Measurements from ENCODE around the gene DNAJC6. TPM values are rescaled to one million over a fixed set of nuclear protein-coding genes. Genes with fewer than 3 reads are reported as not detected.

Gene DNAJC6
- total RNA-seq, 2 donors from 2014 or later = 3.7 TPM

- ATAC-seq (ENCODE audit: insufficient number of reproducible peaks, low FRiP score, low read depth) (no peak), DNase-seq (ENCODE audit: low spot score) (no peak)
- Histone ChIP-seq H3K27ac (peak overlapping the region; percentile 93 to 96), H3K36me3 (peaks cover 11% of the 10 kb centered on the region), H3K4me3 (peak overlapping the region; percentile 89), H3K27me3 (replicated peaks; ENCODE audit: insufficient read depth) (no peaks in the 10 kb centered on the region), H3K9me3 (no peaks in the 10 kb centered on the region), H3K4me1 (ENCODE audit: control insufficient read depth in 1 of 2, low read depth in 2 of 2) (peaks cover 15 to 33% of the 10 kb centered on the region in 2 donors)
- no peak for TF ChIP-seq CTCF (IDR thresholded peaks at IDR 0.05)
Observed at GRCh38 chr1:65421351-65422025, 112.1 kb downstream of the DNAJC6 start.

GRCh38 chr1:65422241-65423203 is 113.2 kb downstream of the DNAJC6 start:
- Histone ChIP-seq H3K4me3 (peak overlapping the region; percentile 89), H3K27me3 (replicated peaks; ENCODE audit: insufficient read depth) (no peaks in the 10 kb centered on the region), H3K9me3 (no peaks in the 10 kb centered on the region), H3K36me3 (peaks cover 16% of the 10 kb centered on the region), H3K27ac (peak overlapping the region in 1 of 2 donors; percentile 96), H3K4me1 (ENCODE audit: control insufficient read depth in 1 of 2, low read depth in 2 of 2) (peaks cover 15 to 33% of the 10 kb centered on the region in 2 donors)
- no peak for DNase-seq (ENCODE audit: low spot score)
- ATAC-seq (ENCODE audit: insufficient number of reproducible peaks, low FRiP score, low read depth) = no peak
- no peak for TF ChIP-seq CTCF (IDR thresholded peaks at IDR 0.05)

GRCh38 chr1:65423884-65424572 is 114.7 kb downstream of the DNAJC6 start:
- Histone ChIP-seq H3K4me1 (ENCODE audit: control insufficient read depth in 1 of 2, low read depth in 2 of 2) (peaks cover 15 to 33% of the 10 kb centered on the region in 2 donors), H3K36me3 (peaks cover 16% of the 10 kb centered on the region), H3K27ac (no peak overlapping the region), H3K9me3 (no peaks in the 10 kb centered on the region), H3K27me3 (replicated peaks; ENCODE audit: insufficient read depth) (no peaks in the 10 kb centered on the region), H3K4me3 (no peak overlapping the region)
- ATAC-seq (ENCODE audit: insufficient number of reproducible peaks, low FRiP score, low read depth) = no peak
- DNase-seq (ENCODE audit: low spot score) = no peak
- TF ChIP-seq CTCF (IDR thresholded peaks at IDR 0.05) = no peak

DNA sequence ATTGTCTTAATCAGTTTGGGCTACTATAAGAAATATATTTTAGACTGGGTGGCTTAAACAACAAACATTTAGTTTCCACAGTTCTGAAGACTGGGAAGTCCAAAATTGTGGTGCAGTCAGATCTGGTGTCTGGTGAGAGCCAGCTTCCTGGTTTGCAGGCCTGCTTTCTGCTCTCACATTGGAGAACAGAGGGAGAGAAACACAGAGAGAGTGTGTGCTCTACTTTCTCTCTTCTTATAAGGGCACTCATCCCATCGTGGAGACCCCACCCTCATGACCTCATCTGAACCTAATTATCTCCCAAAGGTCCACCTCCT is 115.2 kb downstream of the DNAJC6 start:
- DNase-seq (ENCODE audit: low spot score) = no peak
- H3K4me3 ChIP-seq = no peak overlapping the region
- H3K36me3 ChIP-seq = peaks cover 16% of the 10 kb centered on the region
- H3K4me1 ChIP-seq (ENCODE audit: control insufficient read depth in 1 of 2, low read depth in 2 of 2) = peaks cover 15 to 32% of the 10 kb centered on the region in 2 donors
- no peaks in the 10 kb centered on the region for H3K27me3 ChIP-seq (replicated peaks; ENCODE audit: insufficient read depth)
- no peak for ATAC-seq (ENCODE audit: insufficient number of reproducible peaks, low FRiP score, low read depth)
- no peak overlapping the region for H3K27ac ChIP-seq
- H3K9me3 ChIP-seq = no peaks in the 10 kb centered on the region
- TF ChIP-seq CTCF (IDR thresholded peaks at IDR 0.05) = no peak

- no peak overlapping the region for H3K27ac ChIP-seq
- no peak for ATAC-seq (ENCODE audit: insufficient number of reproducible peaks, low FRiP score, low read depth)
Observed at GRCh38 chr1:65425006-65425405, 115.7 kb downstream of the DNAJC6 start.

More at GRCh38 chr1:65425006-65425405, 115.7 kb downstream of the DNAJC6 start:
- H3K36me3 ChIP-seq = peaks cover 16% of the 10 kb centered on the region
- H3K27me3 ChIP-seq (replicated peaks; ENCODE audit: insufficient read depth) = no peaks in the 10 kb centered on the region
- H3K4me3 ChIP-seq = no peak overlapping the region
- no peaks in the 10 kb centered on the region for H3K9me3 ChIP-seq
- H3K4me1 ChIP-seq (ENCODE audit: control insufficient read depth in 1 of 2, low read depth in 2 of 2) = peaks cover 16 to 35% of the 10 kb centered on the region in 2 donors
- no peak for DNase-seq (ENCODE audit: low spot score)
- TF ChIP-seq CTCF (IDR thresholded peaks at IDR 0.05) = no peak

All from thoracic aorta (tissue), 2 donors.